Measurements from ENCODE around the gene SLC10A6.

The SLC10A6 gene

GRCh38 chr4:86847571-86847970 is 1.6 kb downstream of the SLC10A6 start:
- no peak for DNase-seq

- DNase-seq = no peak
Measured at GRCh38 chr4:86846921-86847320, 2.3 kb downstream of the SLC10A6 start.

GRCh38 chr4:86845593-86845992 is 3.6 kb downstream of the SLC10A6 start:
- no peak for DNase-seq

- DNase-seq = no peak
Measured at GRCh38 chr4:86841309-86841708, 7.9 kb downstream of the SLC10A6 start.

GRCh38 chr4:86840858-86841257 is 8.3 kb downstream of the SLC10A6 start:
- no peak for DNase-seq

- DNase-seq = no peak
Measured at GRCh38 chr4:86837691-86838503, 11.3 kb downstream of the SLC10A6 start.

- no peak for DNase-seq
Measured at GRCh38 chr4:86835677-86836076, 13.5 kb downstream of the SLC10A6 start.

- DNase-seq = no peak
Measured at GRCh38 chr4:86834901-86835300, 14.3 kb downstream of the SLC10A6 start.

GRCh38 chr4:86833615-86834014 is 15.6 kb downstream of the SLC10A6 start:
- no peak for DNase-seq

- DNase-seq = peak in 1 of 2 experiments; percentile 13
Measured at GRCh38 chr4:86831262-86832130, 17.7 kb downstream of the SLC10A6 start.

GRCh38 chr4:86825511-86825910 is 23.7 kb downstream of the SLC10A6 start:
- DNase-seq = no peak

- no peak for DNase-seq
Measured at GRCh38 chr4:86822136-86822535, 27.0 kb downstream of the SLC10A6 start.

GRCh38 chr4:86821151-86821550 is 28.0 kb downstream of the SLC10A6 start:
- no peak for DNase-seq

GRCh38 chr4:86819561-86819960 is 29.6 kb downstream of the SLC10A6 start:
- DNase-seq = no peak

- DNase-seq = no peak
Measured at GRCh38 chr4:86818841-86819240, 30.3 kb downstream of the SLC10A6 start.

GRCh38 chr4:86818211-86818610 is 31.0 kb downstream of the SLC10A6 start:
- no peak for DNase-seq

GRCh38 chr4:86816501-86817273 is 32.5 kb downstream of the SLC10A6 start:
- DNase-seq = no peak

- DNase-seq = no peak
Measured at GRCh38 chr4:86815653-86816052, 33.5 kb downstream of the SLC10A6 start.

GRCh38 chr4:86810847-86811246 is 38.3 kb downstream of the SLC10A6 start:
- DNase-seq = no peak

GRCh38 chr4:86809809-86810208 is 39.4 kb downstream of the SLC10A6 start:
- DNase-seq = no peak

- no peak for DNase-seq
Measured at GRCh38 chr4:86791126-86791525, 58.1 kb downstream of the SLC10A6 start.

- DNase-seq = no peak
Measured at GRCh38 chr4:86788826-86789225, 60.4 kb downstream of the SLC10A6 start.

- DNase-seq = no peak
Measured at GRCh38 chr4:86778175-86778574, 71.0 kb downstream of the SLC10A6 start.
